OCI-LY1 (cell line): ENCODE data around the gene TRAFD1.

Experiments
- EZH2 ChIP-seq: fragments of 200-600 bp; sonication (generic), shearing (Covaris generic); IDR thresholded peaks from 2 replicates; pipeline ENCODE4 v1.8.0; 2017; ENCODE audit warnings: borderline replicate concordance, mixed run types, mild to moderate bottlenecking, antibody characterized with exemption, low read length, moderate library complexity, mixed read lengths
- TF ChIP-seq, protein P1 (sequence below): fragments of 200-600 bp; sonication (generic), shearing (Covaris generic); IDR thresholded peaks from 2 replicates; pipeline ENCODE4 v1.5.1; 2017; ENCODE audit warnings: mild to moderate bottlenecking, antibody characterized with exemption, low read length, moderate library complexity, mixed read lengths

DNA sequence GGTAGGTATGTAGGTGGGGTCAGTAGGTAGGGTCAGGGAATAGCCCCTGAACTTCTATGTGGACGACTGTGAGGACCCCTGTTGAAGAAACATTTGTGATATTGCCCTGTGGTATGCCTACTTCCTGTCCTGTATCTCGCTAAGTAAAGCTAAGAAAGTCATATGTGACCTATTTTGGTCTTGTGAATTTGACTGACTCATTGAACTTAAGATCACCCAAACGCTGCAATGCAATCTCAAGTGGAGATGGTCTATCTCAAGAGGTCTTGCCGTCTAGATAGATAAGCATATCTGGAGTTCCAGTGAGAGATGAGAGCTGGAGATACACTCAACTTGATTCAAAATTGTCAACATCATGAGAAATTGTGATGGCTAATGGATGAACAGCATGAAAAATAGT, 73.8 kb downstream of the TRAFD1 start:
- TF ChIP-seq, protein P1, sequence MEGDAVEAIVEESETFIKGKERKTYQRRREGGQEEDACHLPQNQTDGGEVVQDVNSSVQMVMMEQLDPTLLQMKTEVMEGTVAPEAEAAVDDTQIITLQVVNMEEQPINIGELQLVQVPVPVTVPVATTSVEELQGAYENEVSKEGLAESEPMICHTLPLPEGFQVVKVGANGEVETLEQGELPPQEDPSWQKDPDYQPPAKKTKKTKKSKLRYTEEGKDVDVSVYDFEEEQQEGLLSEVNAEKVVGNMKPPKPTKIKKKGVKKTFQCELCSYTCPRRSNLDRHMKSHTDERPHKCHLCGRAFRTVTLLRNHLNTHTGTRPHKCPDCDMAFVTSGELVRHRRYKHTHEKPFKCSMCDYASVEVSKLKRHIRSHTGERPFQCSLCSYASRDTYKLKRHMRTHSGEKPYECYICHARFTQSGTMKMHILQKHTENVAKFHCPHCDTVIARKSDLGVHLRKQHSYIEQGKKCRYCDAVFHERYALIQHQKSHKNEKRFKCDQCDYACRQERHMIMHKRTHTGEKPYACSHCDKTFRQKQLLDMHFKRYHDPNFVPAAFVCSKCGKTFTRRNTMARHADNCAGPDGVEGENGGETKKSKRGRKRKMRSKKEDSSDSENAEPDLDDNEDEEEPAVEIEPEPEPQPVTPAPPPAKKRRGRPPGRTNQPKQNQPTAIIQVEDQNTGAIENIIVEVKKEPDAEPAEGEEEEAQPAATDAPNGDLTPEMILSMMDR: no peak
- no peak for TF ChIP-seq EZH2
